Fibroblast of villous mesenchyme (primary cell): Measurements from ENCODE around the gene JADE2. TPM values are rescaled to one million over a fixed set of nuclear protein-coding genes. Genes with fewer than 3 reads are reported as not detected.

Experiments used
- DNase-seq: peaks from one replicate; pipeline ENCODE4 v3.0.0-alpha.2; 2010; ENCODE audit warnings: low read depth
- H3K4me3 ChIP-seq: 2 replicates; pipeline ENCODE4 v1.5.1; 2011; ENCODE audit warnings: low read depth, mild to moderate bottlenecking, low read length
- total RNA-seq: library from RNA; depleted of rRNA; stranded (reverse); fragments of >200 nt; gene quantifications from 2 replicates; pipeline ENCODE4 v1.2.3, GENCODE V29; 2012
- TF ChIP-seq, protein P1 (sequence below): IDR thresholded peaks from 2 replicates; pipeline ENCODE4 v1.5.1; 2012; ENCODE audit warnings: low read depth, mild to moderate bottlenecking, low read length; ENCODE audit not compliant: insufficient read depth

The JADE2 gene
- total RNA-seq, 1 donor, result 35.4 TPM

DNA sequence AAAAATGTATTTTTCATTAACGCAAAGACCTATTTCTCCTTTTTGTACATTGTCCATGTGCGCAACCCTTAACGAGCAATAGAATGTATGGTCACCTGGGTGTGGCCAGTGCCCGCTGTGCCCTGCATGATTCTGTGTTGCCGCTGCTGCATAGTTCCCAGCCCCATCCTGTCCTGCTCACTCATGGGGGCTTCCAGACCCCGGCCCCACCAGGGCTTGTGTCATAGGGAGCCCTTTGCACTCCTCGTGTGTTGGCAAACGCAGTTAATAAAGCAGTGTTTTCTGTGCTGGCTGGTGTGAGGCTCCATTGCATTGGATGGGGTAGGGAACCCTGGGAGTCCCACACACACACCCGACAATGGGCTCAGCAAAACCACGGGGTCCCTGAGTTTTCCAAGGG lies 57.5 kb downstream of the JADE2 start:
- no peak for DNase-seq
- H3K4me3 ChIP-seq, result no peak overlapping the region
- TF ChIP-seq, protein P1, sequence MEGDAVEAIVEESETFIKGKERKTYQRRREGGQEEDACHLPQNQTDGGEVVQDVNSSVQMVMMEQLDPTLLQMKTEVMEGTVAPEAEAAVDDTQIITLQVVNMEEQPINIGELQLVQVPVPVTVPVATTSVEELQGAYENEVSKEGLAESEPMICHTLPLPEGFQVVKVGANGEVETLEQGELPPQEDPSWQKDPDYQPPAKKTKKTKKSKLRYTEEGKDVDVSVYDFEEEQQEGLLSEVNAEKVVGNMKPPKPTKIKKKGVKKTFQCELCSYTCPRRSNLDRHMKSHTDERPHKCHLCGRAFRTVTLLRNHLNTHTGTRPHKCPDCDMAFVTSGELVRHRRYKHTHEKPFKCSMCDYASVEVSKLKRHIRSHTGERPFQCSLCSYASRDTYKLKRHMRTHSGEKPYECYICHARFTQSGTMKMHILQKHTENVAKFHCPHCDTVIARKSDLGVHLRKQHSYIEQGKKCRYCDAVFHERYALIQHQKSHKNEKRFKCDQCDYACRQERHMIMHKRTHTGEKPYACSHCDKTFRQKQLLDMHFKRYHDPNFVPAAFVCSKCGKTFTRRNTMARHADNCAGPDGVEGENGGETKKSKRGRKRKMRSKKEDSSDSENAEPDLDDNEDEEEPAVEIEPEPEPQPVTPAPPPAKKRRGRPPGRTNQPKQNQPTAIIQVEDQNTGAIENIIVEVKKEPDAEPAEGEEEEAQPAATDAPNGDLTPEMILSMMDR, result no peak

DNA sequence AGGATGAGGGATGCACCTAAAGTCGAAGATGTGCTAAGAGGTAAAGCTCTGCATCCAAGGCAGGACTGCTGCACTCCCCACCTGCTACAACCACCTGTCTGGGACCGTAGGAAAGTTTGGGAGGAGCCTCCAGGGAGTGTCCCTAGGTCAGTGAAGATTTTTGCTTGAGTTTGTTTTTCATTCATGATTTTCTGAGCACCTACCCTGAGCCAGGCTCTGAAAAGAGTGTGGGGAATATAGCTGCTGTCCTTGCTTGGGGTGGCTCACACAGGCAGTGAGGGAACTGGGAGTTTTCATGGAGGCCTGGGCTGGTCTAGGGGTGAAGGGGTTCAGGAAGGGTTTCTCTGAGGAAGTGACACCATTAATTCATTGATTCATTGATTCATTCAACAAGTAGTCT lies 58.3 kb downstream of the JADE2 start:
- no peak for DNase-seq
- TF ChIP-seq, protein P1, result no peak

DNA sequence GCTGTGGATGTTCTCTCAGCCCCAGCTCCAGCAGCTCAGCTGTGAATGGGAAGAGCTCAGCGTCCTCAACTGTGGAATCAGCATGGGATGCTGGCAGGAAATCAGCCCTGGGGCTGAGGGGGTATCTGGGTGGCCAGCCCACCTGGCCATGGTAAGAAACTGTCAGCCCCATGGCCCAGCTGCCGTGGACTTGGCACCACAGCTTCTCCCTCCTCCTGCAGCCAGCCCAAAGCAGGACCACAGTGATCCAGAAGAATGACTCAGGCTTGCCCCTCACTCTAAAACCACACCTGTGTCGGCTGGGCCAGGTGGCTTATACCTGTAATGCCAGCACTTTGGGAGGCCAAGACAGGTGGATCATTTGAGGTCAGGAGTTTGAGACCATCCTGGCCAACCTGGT lies 59.2 kb downstream of the JADE2 start:
- no peak overlapping the region for H3K4me3 ChIP-seq
- DNase-seq, result no peak
- TF ChIP-seq, protein P1, result no peak

More for the DNA sequence above, 58.3 kb downstream of the JADE2 start:
- no peak overlapping the region for H3K4me3 ChIP-seq

DNA sequence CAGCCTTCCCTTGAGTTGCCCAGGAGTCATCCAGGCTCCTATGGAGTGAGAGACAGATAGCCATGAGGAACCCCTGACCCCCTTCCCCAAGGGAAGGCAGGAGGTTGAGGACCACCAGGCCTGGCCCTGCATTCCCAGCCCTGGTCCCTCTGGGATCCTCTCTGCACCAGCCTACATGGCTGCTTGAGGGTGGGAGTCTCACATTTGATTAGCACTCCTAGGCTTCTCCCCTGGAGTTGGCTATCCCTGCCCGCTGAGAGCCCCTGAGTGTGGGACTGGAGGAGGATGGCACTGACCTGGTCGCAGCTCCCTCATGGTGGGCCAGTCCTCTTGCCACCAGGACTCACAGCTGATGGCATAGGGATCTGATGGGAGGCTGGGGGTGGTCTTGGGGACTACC lies 60.5 kb downstream of the JADE2 start:
- TF ChIP-seq, protein P1, result no peak
- no peak overlapping the region for H3K4me3 ChIP-seq
- DNase-seq, result no peak

DNA sequence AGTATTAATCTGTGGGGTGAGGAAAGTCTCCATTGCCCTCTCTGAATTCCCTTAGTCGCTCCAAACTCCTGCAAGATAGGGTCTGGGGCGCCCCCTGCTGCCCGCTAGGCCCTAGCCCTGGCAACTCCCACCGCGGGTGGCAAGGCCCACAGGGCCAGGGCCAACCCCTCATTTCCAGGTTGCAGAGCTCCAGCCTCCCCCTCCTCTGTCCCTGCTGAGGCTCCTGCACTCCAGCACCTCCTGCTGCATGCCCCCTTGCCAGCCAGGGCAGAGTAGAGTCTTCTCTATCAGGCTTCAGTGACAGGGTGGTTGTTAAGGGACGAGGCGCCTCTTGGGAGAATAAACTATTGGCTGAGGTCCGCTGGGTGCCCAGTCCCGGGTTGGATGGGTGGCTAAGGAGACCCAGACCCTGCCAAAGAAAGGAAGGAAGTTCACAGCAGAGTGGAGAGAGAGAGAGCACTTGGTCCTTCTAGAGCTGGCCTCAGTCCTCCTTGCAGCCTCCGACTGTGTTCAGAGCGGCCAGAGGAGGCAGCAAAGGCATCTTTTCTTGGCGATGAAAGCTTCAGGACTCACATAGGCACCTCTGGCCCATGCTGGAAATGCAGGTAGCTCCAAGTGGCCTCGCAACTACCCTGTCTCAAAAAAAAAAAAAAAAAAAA lies 61.5 kb downstream of the JADE2 start:
- DNase-seq, result peak; percentile 75
- no peak overlapping the region for H3K4me3 ChIP-seq
- TF ChIP-seq, protein P1, result peak; percentile 90

DNA sequence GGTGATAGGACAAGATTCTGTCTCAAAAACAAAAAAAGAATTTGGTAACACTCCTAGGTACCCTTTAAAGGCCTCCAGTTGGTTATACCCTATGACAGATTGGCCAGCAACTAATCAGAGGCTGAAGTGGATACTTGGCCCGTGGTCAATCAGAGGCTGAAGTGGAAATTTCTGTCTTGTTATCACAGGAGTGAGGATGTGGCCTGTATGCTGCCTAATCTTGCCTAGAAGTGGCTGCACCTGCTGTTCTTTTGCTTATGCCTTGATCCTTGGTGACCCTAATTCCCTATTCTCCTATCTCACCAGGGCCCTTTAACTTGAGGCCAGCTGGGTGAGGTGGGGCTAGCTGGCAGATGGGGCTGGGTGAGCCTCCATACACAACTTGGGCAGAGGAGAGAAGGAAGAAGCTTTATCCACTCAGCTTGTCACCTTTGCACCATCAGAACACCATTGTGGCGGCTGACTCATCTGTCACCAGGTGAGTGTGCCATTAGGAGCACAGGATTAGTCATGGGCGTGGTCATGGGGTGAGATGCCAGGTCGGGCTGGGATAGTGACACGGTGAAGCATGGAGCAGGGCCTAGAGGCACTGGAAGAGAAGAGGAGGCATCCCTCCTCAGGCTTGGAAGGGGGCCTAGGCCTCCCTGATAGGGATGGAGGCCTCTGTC lies 65.7 kb downstream of the JADE2 start:
- no peak for DNase-seq
- no peak overlapping the region for H3K4me3 ChIP-seq
- TF ChIP-seq, protein P1, result no peak
